HG03066 (cell line): ENCODE measurements around the gene GRID1.

Source experiments
- ATAC-seq: cut with Tn5 transposase; IDR thresholded peaks from one replicate; pipeline ENCODE4 v1.9.1; 2021; ENCODE audit warnings: low read depth; ENCODE audit not compliant: unreplicated experiment

The GRID1 gene

DNA sequence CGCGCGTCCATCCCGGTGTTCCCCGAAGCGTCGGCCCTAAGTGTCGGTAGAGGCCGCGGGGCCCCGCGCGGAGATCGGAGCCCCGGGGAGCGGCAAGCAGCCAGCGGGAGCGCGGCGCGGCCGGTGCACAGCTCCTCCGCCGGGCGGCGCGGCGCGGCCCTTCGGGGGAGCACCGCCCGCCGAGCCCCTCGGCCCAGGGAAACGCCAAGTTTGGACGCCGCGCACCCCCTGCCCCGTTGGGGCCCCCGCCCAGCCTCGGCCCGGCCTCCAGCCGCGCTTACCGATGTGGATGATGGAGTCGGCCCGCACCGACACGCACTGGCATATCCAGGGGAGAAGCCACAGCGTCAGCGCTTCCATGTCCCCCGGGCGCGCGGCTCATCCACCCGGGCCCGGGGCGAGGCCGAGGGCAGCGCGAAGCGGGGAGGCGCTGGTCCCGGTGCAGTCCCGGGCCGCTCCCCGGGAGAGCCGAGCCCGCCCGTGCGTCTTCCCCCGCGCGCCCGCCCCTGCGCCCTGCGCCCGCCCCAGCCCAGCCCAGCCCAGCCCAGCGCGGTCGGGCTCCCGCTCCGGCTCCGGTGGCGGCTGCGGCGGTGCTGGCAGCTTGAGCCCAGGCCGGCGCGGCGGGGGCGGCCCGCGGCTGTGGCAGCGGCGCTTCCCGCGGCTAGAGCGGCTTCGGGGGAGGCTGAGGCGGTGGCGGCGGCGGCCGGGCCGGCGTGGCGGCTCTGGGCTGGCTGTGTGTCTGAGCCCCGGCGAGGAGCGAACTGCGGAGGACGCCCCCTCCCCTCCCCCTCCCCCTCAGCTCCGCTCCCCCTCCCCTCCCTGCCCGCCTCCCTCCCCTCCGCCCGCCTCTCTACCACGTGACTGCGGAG is at the start of gene GRID1:
TSS of gene GRID1 (minus strand) at position 763 of the 869 bp plus-strand sequence.
- peak; percentile 26 for ATAC-seq

DNA sequence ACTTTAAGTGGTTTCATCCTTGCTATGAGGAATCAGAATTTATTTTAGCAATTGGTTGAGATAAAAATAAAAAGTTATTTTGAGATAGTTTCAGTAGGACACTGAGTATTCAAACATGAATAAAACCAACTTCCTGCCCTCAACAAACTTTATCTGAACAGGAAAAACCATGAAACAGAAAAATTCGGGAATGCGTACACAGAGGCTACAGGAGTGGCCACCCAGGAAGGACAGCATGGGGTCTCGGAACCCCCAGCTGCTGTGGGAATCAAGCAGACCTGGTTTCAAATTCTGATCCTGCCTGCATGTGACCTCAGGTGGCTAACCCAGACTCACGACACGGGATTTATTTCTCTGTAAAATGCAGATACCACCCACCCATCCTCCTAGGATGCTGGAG is 49.0 kb upstream of the GRID1 start:
- ATAC-seq: no peak

DNA sequence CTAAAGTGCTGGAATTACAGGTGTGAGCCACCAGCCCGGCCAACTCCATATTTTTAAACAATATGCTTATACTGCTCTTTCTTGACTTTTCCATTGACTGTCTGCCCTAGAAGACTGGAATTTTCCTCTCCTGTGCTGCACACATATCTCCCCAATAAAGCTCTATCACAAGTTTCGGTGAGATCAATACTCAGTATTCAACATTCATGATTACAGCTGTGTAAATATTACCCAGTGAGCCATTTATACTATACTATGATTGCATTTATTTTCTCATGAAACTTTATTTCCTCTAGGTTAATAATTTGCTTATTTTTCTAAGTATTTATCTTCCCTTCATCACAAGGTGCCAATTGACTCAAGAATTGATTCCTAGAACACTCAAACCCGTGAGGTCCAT is 48.5 kb upstream of the GRID1 start:
- no peak for ATAC-seq

DNA sequence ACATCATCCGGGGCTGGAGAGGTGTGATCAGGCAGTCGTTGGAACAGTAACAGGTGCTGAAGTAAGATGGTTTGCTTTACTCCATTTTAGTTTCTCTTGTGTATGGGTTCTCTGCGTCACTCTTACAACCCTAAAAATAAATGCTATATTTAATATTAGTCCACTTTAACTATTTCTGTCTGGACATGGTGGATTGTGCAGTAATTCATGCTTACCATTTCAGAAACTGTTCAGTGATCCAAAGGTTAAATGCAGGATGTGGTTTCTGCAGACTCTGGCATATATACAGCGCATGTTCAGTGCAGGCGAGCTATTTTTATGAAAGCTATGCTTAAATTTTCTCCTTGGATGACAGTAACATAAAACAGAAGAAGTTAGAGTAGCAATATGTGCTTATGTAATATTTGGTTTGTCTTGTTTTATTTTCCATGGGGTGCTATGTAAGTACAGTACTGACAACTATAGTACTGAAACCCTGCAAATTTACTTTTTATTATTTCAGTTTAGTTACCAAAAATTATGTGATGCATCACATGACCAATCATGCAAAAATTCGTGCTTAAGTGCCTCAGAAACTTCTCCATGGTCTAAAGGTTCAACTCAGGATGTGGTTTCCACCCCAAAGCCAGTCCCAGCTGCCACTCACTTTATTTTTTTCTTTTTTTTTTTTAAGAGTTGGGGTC is 46.6 kb upstream of the GRID1 start:
- peak; percentile 67 for ATAC-seq

DNA sequence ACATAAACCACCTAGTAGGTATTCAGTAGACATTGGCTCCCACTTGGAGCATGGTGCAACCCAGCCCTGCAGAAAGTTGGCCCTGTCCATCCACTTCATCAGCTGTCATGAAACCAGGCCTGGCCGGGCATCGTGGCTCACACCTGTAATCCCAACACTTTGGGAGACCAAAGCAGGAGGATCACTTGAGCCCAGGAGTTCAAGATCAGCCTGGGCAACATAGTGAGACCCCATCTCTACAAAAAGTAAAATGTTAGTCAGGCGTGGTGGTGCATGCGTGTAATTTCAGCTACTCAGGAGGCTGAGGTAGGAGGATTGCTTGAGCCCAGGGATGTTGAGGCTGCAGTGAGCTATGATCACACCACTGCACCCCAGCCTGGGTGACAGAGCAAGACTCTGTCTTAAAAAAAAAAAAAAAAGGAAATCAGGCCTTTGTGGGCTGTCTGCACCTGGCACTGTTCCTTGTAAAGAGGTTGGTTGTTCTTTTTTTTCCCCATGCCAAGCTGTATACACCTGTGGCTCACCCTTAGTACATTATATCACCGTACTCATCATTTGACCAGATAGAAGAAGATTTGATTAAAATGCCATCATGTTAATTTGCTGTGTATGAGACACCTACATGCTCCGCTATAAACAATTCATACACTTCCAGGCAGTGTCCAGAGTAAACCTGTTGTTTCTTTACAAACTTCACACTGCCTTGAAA is 45.4 kb upstream of the GRID1 start:
- no peak for ATAC-seq

DNA sequence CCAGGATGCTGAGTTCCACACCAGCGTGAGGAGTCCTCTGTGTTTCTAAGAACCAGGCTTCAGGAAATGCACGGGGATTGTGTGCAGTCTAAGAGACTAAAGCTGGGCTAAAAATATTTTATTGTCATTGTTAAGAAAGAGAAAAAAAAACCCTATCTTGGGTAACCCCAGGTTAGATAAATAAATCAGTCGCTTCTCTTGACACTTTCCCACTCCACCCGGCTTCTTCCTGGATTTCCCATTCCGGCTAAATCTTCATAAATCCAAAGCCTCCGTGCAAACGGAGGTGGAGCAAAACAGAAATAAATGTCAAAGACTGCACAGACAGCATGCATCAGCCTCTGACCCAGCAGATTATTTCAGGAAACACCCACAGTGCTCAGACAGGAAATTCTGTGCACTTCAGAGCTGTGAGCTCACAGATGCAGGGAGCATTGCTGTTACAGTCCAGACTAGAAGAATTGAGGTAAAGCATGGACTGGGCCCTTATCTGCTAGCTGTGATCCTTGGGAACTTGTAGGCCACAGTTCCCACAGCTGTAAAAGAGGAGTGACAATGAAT is 44.8 kb upstream of the GRID1 start:
- ATAC-seq: peak; percentile 50

DNA sequence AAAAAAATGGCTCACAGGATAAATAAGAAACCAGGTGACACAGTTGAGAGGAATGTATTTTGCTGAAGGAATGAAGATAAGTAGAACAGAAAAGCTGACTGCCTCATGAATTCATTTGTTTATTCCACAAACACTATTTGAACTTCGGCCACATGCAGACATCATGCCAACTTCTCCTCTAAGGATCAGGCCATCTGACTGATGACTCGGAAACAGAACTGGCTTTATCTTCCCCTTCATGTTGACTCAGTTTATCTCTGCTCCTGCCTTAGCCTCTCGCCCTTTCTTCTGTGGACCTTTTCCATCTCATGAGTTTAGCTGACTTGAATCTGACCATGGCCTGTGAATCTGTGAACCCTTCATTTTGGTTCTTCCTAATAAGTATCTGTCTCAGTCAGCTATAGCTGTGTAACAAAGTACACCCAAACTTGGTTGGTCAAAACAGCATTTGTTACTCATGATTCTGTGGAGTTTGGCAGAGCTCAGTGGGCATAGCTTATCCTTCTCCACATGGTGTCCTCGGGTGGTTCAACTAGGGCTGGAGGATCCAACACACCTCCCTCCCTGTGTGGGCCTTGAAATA is 44.0 kb upstream of the GRID1 start:
- no peak for ATAC-seq

DNA sequence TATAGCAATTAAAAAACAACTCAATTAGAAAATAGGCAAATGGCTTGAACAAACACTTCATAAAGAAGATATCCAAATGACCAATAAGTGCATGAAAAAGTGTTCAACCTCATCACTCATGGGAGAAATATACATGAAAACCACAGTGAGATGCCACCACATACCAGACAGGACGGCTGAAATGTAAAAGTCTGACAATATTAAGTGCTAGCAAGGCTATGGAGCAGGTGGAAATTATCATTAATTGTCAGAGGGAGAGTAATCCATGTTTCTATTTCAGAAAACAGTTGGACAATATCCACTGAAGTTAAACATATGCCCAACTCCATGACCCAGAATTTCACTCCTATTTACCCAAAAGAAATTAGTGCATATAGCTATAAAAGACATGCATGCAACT is 42.6 kb upstream of the GRID1 start:
- no peak for ATAC-seq

DNA sequence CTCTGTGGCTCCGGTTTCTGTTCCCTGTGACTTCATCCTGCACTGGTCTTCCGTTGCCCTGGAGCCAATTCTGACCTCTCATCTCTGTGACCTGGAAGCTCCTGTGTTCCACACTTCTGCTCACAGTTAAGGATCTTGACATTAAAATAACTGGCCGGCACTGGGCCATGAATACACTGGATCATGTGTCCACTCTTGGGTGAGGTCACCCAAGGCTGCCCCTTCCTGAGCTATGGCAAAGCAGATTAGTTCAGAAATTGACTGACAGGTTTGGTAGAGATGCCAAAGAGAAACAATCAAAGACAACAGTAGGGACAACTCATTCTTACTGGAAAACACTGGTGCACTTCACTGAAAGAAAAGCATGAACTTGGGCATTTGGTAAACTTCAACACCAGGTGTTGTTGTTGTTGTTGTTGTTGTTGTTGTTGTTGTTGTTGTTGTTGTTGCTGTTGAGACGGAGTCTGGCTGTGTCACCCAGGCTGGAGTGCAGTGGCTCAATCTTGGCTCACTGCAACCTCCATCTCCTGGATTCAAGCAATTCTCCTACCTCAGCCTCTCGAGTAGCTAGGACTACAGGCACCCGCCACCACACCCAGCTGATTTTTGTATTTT is 36.7 kb upstream of the GRID1 start:
- ATAC-seq: no peak

DNA sequence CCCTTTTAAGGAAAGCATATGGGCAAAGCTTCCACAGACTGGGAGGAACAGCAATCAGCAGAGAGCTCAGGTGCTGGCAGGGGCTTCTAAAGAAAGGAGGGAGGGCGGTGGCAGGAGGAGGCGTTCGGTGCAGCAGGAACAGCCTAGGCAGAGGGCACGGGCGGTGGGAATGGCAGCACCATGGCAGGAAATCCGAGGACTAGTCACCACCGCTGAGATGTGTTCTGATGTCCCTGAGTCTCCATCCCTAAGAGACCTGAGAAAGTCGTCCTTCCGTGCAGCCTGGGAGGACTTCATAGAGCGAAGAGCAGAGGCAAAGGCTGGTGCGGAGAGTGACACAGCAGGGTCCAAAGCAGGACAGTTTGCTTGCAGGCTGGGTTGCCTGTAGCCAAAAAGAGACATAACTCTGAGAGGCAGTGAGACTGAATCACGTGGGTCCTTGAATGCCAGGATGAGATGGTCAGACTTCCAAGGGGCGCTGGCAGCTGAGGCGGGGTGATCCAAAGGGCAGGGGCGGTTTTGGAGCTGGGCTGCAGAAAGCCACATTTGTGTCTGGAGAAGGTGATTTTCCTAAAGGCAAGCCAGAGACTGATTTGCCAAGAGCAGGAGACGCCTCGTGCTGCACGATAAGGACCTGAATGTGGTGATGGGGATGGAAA is 35.8 kb upstream of the GRID1 start:
- ATAC-seq: no peak

DNA sequence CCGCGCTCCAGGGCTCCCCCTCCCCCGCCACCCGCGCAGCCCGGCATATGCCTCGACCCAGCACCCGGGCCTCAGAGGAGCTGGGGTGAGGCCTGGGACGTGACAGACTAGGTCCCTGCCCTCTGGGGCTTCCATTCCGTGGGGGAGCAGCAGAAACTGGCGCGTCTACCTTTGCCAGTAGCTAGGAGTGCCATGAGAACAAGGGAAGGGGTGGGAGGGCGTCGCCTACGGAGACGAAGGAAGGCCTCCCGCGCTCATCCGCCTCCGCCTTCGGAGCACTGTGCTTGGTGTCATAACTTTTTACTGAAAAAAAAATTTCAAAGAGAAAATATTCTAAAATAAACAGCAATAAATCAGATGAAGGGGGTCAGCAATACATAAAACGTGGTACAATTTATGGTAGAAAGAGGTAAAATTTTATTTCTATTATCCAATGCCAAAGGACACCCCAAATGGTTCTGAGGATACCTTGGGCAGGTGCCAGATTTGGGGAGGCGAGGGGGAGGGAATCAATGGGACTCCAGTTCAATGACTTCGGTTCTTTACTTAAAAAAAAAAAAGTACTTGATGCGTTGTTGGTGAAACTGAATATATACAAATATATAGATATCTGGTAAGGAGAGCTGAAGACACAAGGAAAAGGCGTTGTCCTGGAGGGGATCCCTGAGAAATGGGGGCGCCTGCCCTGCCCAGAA is 35.1 kb upstream of the GRID1 start:
- no peak for ATAC-seq

DNA sequence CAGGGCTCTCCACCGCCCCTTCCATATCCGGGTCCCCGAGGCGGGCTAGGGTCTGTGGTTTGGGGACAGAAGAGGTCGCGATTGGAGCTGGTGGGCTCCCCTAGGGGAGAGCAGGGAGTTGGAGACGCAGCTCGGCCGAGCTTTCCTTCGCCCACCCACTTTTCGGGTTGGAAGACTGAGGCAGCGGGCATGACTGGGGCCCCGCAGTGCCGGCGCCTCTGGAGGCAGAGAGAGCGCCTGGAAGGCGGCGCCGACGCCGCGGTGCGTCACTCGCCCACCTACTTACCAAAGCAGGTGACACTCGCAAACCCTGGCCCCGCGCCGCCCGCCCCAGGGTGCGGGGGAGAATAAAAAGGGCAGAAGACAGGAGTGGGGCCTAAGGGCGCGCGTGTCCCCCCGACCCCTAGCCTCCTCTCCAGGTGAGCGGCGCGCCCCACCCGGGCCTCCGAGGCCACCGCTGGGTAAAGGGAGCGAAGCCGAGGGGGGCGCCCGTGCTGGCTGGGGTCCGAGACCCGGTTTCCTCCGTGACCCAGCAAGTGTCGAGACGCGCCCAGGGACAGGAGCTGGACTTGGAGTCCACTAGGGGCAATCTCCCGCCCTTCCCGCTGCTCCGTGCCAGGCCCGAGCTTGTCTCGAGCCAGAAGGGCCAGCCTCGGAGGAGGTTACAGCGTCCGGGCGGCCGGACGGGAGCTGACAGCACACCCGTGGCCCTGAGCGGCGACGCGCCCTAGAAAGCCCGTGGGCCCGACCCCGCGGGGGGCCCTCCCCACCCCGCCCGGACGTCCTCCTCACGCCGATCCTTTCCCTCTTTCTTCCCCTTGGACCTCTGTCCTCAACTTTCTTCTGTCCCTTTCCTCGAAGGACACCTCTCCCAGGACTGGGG is 34.4 kb upstream of the GRID1 start:
- peak; percentile 30 for ATAC-seq

DNA sequence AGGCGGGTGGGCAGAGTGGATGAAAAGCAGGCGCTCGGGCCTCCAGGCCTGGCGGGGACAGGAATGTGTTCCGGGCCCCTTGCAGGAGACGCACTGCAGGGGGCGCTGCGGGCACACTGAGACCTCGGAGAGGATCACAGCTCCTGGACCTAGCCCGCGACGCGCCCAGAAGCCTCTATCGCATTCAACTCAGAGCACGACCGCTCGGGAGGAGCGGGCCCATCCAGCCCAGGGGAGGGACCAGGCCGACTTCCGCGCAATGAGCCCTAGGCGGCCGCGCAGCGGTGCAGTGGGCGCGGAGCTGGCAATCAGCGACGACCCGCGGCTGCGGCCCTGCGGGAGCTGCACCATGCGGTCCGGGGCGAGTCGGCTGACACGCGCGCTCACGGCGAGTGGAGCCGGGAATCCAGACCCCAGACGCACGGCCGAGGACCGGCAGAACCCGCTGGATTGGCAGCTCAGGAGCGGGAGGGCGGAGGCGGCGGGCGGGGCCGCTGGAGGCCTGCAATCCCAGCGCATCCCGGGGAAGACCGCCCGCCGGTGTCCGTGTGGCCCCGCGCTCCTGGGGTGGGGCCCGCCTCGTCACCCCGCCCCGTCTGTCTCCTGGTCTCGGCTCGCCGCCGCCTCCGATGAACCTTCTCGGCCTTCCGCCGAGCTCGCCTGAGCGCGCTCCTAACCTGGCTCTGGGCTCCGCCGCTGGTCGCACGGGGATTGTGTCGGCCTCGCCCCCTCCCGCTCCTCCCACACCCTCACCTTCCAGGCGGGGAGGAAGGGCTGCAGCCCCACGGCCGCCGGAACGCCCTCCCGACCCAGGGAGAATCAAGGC is 33.5 kb upstream of the GRID1 start:
- peak; percentile 84 for ATAC-seq

DNA sequence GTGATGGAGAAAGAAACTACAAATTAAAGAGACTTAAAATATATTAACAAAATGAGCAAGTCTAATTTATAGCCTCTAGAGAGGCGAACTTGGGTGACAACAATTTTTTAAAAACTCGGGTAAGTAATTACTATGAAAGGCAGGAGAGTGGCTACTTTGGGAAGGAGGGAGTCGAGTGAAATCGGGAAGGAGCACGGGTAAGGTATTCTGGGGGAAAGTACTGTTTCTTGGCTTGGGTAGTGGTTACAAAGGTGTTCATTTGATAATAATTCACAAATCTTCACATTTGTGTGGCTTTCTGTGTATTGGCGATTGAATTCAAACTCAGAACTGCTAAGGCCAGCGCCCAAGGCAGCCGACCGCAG is 32.9 kb upstream of the GRID1 start:
- ATAC-seq: no peak

DNA sequence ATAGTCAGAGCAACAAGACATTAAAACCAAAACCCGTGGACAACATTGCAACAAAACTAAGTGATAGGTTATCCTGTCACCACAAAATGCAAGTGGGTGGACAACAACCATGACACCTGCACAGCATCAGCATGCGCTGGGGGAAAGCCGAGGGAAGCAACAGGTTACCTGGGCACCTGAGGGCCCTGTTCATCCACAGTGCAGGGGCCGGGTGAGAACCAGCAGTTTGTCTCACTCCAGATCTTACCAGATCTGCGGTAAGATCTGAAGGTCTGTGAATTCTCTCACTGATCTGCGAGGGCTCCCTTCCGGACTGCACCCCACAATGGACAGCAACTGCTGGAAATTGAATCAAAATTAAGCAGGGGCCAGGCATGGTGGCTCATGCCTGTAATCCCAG is 30.5 kb upstream of the GRID1 start:
- no peak for ATAC-seq

DNA sequence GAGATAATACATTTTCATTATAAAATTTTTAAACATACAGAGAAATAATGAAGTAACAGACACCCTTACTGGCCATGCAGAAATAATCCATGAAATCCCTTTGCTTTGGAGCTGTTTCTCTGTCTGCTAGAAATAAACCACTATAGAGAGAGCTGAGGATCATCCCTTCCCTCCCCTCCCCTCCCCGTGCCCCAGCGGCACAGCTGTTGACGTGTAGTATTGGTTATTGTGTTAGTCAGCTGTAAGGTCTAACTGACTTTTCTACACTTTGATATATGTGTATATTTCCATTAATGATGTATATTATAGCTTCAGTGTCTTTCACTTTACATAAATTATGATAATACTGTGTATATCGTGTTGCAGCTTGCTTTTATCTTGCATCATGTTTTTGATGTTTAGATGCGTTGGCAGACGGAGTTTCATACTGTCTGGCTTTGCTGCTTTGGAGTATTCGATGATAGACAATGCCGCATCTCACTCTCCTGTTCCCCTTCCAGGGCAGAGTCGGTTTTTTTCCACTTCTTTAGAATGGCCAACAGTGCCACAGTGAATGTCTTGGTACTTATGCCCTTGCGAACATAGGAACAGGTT is 27.4 kb upstream of the GRID1 start:
- ATAC-seq: no peak

DNA sequence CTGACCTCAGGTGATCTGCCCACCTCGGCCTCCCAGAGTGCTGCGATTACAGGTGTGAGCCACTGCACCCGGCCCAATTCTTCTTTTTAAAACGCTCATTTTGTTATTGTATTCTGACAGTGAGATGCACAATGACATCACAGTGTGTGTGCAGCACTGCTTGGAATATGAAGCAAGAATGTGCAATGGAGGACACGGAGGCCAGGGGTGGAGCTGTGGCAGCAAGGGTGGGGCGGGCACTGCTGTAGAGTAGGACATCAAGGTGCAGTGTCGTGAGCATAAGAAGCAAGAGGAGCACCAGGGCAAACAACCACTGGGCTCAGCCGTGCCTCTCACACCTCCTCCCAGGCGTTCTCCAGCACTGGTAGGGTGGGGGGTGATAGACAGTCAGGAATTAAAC is 26.8 kb upstream of the GRID1 start:
- ATAC-seq: no peak
